Activated CD8-positive, alpha-beta T cell treated with anti-CD3 and anti-CD28 coated beads for 36 hours (primary cell): ENCODE data around the gene GRM6. TPM values are rescaled to one million over a fixed set of nuclear protein-coding genes. Genes with fewer than 3 reads are reported as not detected.

Experiments
- ATAC-seq: fragments of 200-7000 bp; cut with Tn5 transposase; one replicate; pipeline ENCODE4 v1.10.0; 2021; ENCODE audit warnings: mild to moderate bottlenecking, moderate library complexity
- CTCF ChIA-PET: fragments of 350-600 bp; sonication (Branson Sonifier 250); formaldehyde crosslinking; loops from one replicate; lab custom pipeline; 2021; ENCODE audit warnings: antibody characterized with exemption; lab: Charles Lee
- POLR2A ChIA-PET: fragments of 350-600 bp; sonication (Branson Sonifier 250); formaldehyde crosslinking; loops from one replicate; lab custom pipeline; 2021; ENCODE audit warnings: antibody characterized with exemption; lab: Charles Lee
- DNase-seq: peaks from one replicate; pipeline ENCODE4 v3.0.0-alpha.2; 2020
- H3K27ac Mint-ChIP-seq: one replicate; pipeline ENCODE4 v1.8.0; 2021; ENCODE audit warnings: mild to moderate bottlenecking, mixed read lengths
- H3K27me3 Mint-ChIP-seq: one replicate; pipeline ENCODE4 v1.8.0; 2021; ENCODE audit warnings: mixed read lengths
- H3K36me3 Mint-ChIP-seq: one replicate; pipeline ENCODE4 v1.8.0; 2021; ENCODE audit warnings: low read depth, mixed read lengths
- H3K4me1 Mint-ChIP-seq: one replicate; pipeline ENCODE4 v1.8.0; 2021; ENCODE audit warnings: low read depth, mixed read lengths
- H3K4me3 Mint-ChIP-seq: one replicate; pipeline ENCODE4 v1.8.0; 2021; ENCODE audit warnings: mild to moderate bottlenecking, moderate library complexity, mixed read lengths
- H3K9me3 Mint-ChIP-seq: one replicate; pipeline ENCODE4 v1.8.0; 2021; ENCODE audit warnings: mixed read lengths
- intact Hi-C: fragments of 100-400 bp; cut with micrococcal nuclease; formaldehyde crosslinking; loops from one replicate; pipeline ENCODE4 v1.10.0; 2022
- total RNA-seq, 2 experiments: library from RNA; stranded (reverse); gene quantifications; one replicate each; pipeline ENCODE4 v1.2.3, GENCODE V29; 2021
- TF ChIP-seq, protein P1 (sequence below): fragments of 200-600 bp; IDR thresholded peaks from one replicate; pipeline ENCODE4 v1.8.0; 2022; ENCODE audit warnings: antibody characterized with exemption, mild to moderate bottlenecking

The GRM6 gene
- total RNA-seq, 2 experiments from 2014 or later: not detected

DNA sequence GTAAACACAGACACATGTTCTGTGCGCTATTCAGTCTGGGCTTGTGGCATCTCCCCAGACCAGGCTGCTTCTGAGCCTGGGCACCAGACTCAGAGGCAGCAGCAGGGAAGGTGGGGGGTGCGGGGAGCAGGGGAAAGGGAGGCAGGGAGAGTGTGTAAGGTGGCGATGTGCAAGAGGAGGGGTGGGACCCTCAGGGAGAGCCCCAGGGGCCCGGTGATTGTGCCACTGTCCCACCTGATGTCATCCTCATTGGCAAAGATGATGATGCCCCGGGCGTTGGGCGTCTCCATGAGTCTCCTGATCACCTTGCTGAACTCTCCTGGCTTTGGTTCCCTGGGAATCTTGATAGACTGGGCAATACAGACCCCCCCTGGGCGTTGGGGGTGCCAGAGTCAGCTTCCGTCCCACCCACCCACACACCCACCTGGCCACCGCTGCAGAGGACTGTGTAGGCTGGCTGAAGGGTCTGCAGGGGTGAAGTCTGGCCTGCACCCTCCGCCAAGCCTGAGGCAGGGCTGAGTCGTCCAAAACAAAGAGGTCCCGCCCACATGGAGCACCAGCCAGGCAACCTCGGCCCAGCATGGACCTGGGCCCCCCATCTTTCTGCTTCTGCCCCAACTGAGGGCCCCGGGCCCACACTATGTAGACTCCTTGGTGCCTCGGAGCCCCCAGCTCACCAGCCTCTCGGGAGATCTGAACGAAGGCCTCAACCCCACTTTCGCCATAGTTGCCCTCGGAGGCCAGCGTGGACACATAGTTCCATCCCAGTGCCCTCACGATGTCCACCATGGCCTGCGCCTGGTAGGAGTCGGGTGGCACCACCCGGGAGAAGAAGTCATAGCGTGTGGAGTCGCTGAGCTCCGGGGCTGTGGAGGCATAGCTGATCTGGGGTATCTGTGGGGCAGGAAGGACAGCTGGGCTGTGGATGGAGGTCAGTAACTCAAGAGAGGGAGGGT, 3.7 kb downstream of the GRM6 start:
- no peak overlapping the region for H3K27ac Mint-ChIP-seq
- TF ChIP-seq, protein P1, sequence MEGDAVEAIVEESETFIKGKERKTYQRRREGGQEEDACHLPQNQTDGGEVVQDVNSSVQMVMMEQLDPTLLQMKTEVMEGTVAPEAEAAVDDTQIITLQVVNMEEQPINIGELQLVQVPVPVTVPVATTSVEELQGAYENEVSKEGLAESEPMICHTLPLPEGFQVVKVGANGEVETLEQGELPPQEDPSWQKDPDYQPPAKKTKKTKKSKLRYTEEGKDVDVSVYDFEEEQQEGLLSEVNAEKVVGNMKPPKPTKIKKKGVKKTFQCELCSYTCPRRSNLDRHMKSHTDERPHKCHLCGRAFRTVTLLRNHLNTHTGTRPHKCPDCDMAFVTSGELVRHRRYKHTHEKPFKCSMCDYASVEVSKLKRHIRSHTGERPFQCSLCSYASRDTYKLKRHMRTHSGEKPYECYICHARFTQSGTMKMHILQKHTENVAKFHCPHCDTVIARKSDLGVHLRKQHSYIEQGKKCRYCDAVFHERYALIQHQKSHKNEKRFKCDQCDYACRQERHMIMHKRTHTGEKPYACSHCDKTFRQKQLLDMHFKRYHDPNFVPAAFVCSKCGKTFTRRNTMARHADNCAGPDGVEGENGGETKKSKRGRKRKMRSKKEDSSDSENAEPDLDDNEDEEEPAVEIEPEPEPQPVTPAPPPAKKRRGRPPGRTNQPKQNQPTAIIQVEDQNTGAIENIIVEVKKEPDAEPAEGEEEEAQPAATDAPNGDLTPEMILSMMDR: no peak
- H3K4me3 Mint-ChIP-seq: no peak overlapping the region
- ChIA-PET POLR2A (no interaction called here), CTCF (no interaction called here)
- H3K27me3 Mint-ChIP-seq: peaks cover 26% of the 10 kb centered on the region
- ATAC-seq: no peak
- H3K4me1 Mint-ChIP-seq: peaks cover 4% of the 10 kb centered on the region
- intact Hi-C loops: no loop called here
- H3K9me3 Mint-ChIP-seq: peaks cover 11% of the 10 kb centered on the region
- no peak for DNase-seq
- no peaks in the 10 kb centered on the region for H3K36me3 Mint-ChIP-seq

DNA sequence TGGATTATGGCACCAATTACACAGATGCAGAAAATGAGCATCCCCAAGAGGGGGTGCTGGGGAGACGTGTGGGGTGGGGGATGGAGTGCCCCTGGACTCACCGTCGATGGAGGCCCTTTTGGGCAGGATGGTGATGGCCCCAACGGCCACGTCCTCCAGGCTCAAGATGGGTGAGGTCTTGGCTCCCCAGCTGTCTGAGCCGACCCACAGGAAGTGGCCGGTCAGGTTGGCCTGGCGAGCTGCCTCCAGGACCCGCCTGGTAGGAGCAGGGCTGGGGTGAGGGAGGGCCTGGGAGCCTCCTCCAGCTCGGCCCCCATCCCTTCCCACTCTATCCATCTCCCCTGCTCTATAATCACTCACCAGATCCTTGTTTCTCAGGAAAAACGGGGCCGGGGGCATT, 4.6 kb downstream of the GRM6 start:
- no peak for DNase-seq
- intact Hi-C loops: no loop called here
- POLR2A ChIA-PET: no interaction called here
- TF ChIP-seq, protein P1: no peak
- Mint-ChIP-seq H3K36me3 (no peaks in the 10 kb centered on the region), H3K4me1 (peaks cover 3% of the 10 kb centered on the region), H3K9me3 (peaks cover 11% of the 10 kb centered on the region), H3K27ac (no peak overlapping the region), H3K4me3 (no peak overlapping the region), H3K27me3 (peaks cover 21% of the 10 kb centered on the region)
- CTCF ChIA-PET: no interaction called here
- ATAC-seq: no peak

DNA sequence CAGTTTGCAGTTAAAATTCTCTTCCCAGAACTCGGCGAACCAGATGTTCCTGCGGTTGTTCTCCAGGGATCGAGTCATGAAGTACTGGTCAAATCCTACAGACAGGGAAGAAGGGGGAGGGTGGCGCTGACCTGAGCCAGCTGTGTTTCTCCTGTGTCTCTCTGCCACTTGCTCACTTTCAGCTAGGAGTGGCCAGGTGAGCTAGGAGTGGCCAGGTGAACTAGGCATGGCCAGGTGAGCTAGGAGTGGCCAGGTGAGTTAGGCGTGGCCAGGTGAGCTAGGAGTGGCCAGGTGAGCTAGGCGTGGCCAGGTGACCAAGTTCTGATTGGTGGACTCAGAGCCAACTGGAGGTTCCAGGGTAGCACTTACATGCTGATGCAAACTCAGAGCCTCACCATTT, 5.8 kb downstream of the GRM6 start:
- no peak overlapping the region for H3K4me3 Mint-ChIP-seq
- ATAC-seq: no peak
- H3K9me3 Mint-ChIP-seq: peaks cover 11% of the 10 kb centered on the region
- TF ChIP-seq, protein P1: no peak
- no peak overlapping the region for H3K27ac Mint-ChIP-seq
- H3K27me3 Mint-ChIP-seq: peaks cover 16% of the 10 kb centered on the region
- H3K36me3 Mint-ChIP-seq: no peaks in the 10 kb centered on the region
- intact Hi-C loops: no loop called here
- no peak for DNase-seq
- no peaks in the 10 kb centered on the region for H3K4me1 Mint-ChIP-seq
- ChIA-PET CTCF (no interaction called here), POLR2A (no interaction called here)

DNA sequence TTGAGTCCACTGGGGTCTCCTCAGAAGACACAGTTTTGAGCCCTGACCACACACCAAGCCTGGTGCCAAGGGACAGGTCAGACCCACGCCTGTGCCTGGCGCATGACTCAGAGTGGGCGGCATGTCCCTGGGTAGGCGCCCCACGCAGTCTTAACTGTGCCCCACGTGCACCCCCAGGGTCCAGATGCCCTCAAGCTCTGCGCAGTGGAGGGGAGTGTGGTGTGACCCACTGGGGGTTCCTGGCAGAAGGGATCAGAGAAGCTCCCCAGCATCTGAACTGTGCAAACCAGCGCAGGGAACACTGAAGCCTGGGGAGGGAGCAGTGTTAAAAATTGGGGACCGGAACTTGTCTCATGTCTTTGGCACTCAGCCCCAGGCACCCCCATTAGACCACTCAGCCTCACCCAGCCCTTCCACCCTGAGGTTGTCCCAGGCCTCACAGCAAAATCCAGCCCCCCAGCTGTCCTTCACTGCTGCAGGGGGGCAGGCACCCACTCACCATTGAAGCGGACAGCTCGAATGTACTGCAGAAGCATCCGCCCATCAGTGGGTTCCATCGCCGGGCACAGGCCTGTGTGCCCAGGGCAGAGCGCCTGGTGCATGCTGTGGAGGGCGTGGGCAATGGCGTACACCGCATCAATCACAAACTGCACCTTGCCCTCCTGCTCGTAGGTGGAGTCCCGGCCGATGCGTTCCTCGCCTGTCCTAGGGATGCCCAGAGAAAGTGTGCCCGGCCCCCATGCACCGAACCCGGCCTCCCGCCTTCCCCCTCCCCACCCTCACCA, 6.5 kb downstream of the GRM6 start:
- CTCF ChIA-PET: no interaction called here
- H3K4me3 Mint-ChIP-seq: no peak overlapping the region
- no peak for DNase-seq

More for the DNA sequence above, 6.5 kb downstream of the GRM6 start:
- POLR2A ChIA-PET: no interaction called here
- TF ChIP-seq, protein P1: no peak
- H3K36me3 Mint-ChIP-seq: no peaks in the 10 kb centered on the region
- peaks cover 11% of the 10 kb centered on the region for H3K9me3 Mint-ChIP-seq
- H3K27ac Mint-ChIP-seq: no peak overlapping the region
- H3K27me3 Mint-ChIP-seq: peaks cover 14% of the 10 kb centered on the region
- ATAC-seq: no peak
- intact Hi-C loops: no loop called here
- H3K4me1 Mint-ChIP-seq: no peaks in the 10 kb centered on the region
